Psoas muscle (tissue), 8 donors: Measurements from ENCODE around the gene F7. TPM values are rescaled to one million over a fixed set of nuclear protein-coding genes. Genes with fewer than 3 reads are reported as not detected.
"Not testable (repeated sequence)": the region's sequence is repeated elsewhere in the genome, so short reads cannot be mapped to it uniquely, and the experiment has no call there.

ENCODE experiments used
- ATAC-seq, 4 donors: fragments of 200-7000 bp; cut with Tn5 transposase; one replicate each; pipeline ENCODE4 v1.9.1; 2020; ENCODE audit warnings: moderate library complexity in 3 of 4, mild to moderate bottlenecking in 2 of 4
- DNase-seq, 2 donors: peaks; one replicate each; pipeline ENCODE4 v3.0.0-alpha.2; 2020
- H3K27ac ChIP-seq: fragments of 200-600 bp; one replicate; pipeline ENCODE4 v1.8.0; 2022
- H3K27me3 ChIP-seq, 3 donors: fragments of 200-600 bp in 1 of 3; one replicate each; pipeline versions ENCODE4 v1.6.1 to v1.8.0; 2013 to 2022; ENCODE audit warnings: low read length in 2 of 3, mild to moderate bottlenecking in 2 of 3, moderate library complexity in 1 of 3; ENCODE audit not compliant: insufficient read depth in 3 of 3
- H3K36me3 ChIP-seq, 2 donors: fragments of 200-600 bp in 1 of 2; one replicate each; pipeline versions ENCODE4 v1.6.1 to v1.8.0; 2013 to 2022; ENCODE audit warnings: low read depth in 1 of 2, mild to moderate bottlenecking in 1 of 2, moderate library complexity in 1 of 2; ENCODE audit not compliant: insufficient read depth in 1 of 2
- H3K4me1 ChIP-seq: fragments of 200-600 bp; one replicate; pipeline ENCODE4 v1.8.0; 2022
- H3K4me3 ChIP-seq: fragments of 200-600 bp; one replicate; pipeline ENCODE4 v1.8.0; 2022; ENCODE audit warnings: mild to moderate bottlenecking
- H3K9me3 ChIP-seq: fragments of 200-600 bp; one replicate; pipeline ENCODE4 v1.8.0; 2022
- WGBS, 3 donors: extraction: QIAGEN DNeasy Blood & Tissue Kit; methylation state at CpG; one replicate each; pipeline versions ENCODE4 v1.1.6 to v1.1.7; 2013; 5-methylcytosine and 5-hydroxymethylcytosine counted together
- intact Hi-C, 2 donors: fragments of 100-400 bp; cut with DNase I; formaldehyde crosslinking; loops; one replicate each; pipeline versions ENCODE4 v1.11.0 to v1.14.2; 2022
- polyA plus RNA-seq, 3 donors: library from polyadenylated mRNA; stranded (reverse); fragments of 200-250 nt; gene quantifications; one replicate each; pipeline ENCODE4 v1.2.3, GENCODE V29; 2013
- total RNA-seq, 4 donors: library from RNA; stranded (reverse); fragmentation: NEBNext Ultra II Directional in 2 of 4; extraction: Animal tissue kit (Norgen Biotek cat#: 25700) in 2 of 4; gene quantifications; one replicate each; pipeline versions ENCODE4 v1.2.1 to v1.2.4, GENCODE V29; 2021 to 2023
- TF ChIP-seq, protein P1 (sequence below): fragments of 200-600 bp; IDR thresholded peaks from one replicate; pipeline ENCODE4 v1.8.0; 2022; ENCODE audit warnings: antibody characterized with exemption
- donor health status: healthy with polysubstance abuse.
- donor health status: DM: no; HTN: no; CAD: no; lungs with moderate emphysema.
- donor health status: Bipolar disorder and iron deficiency.
- donor health status: healthy.
- donor health status: DM: yes; HTN: yes; CAD: no.
- donor health status: DM: no; HTN: no; CAD: no.
- donor health status: DM: no; HTN: no; CAD: no.
- donor health status: DM: yes; HTN: yes; CAD: no.

The F7 gene
- total and polyA plus RNA-seq, 7 donors = 0.08 to 0.20 (median 0.10) TPM; not detected in 4

DNA sequence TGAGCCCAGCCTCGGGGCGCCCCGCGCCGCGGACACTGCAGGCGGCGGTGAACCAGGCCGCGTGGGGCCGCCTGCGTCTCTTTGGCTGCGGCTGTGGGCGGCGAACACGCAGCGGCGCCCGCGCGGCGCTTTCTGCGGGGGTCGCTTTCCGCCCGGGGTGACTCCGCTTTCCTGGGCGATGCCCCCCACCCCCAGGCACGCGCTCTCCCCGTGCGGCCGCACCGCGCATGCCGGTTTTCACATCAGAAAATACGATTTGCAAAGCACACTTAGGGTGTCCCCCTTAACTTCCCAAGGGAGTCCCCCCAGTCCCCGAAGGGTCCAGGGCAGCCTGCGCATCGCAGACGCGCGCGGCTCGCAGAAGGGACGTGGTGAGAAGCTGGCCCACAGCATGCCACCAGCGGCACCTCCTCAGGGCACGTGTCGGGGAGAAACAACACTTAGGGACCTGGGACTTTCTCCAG is 5.3 kb downstream of the F7 start:
- peak overlapping the region; percentile 58 for H3K4me3 ChIP-seq
- no peaks in the 10 kb centered on the region for H3K4me1 ChIP-seq
- no peaks in the 10 kb centered on the region for H3K9me3 ChIP-seq
- ATAC-seq (no peak), DNase-seq (peak in 1 of 2 donors; percentile 52)
- no peak overlapping the region for H3K27ac ChIP-seq
- H3K27me3 ChIP-seq = peaks cover 0 to 49% (median 26%) of the 10 kb centered on the region in 3 donors
- no peaks in the 10 kb centered on the region for H3K36me3 ChIP-seq
- 16 to 38% (median 27%) methylated on average over 19 to 49 of the region's 49 CpGs for whole genome bisulfite sequencing, 3 donors
- intact Hi-C loops = no loop called here
- TF ChIP-seq, protein P1, sequence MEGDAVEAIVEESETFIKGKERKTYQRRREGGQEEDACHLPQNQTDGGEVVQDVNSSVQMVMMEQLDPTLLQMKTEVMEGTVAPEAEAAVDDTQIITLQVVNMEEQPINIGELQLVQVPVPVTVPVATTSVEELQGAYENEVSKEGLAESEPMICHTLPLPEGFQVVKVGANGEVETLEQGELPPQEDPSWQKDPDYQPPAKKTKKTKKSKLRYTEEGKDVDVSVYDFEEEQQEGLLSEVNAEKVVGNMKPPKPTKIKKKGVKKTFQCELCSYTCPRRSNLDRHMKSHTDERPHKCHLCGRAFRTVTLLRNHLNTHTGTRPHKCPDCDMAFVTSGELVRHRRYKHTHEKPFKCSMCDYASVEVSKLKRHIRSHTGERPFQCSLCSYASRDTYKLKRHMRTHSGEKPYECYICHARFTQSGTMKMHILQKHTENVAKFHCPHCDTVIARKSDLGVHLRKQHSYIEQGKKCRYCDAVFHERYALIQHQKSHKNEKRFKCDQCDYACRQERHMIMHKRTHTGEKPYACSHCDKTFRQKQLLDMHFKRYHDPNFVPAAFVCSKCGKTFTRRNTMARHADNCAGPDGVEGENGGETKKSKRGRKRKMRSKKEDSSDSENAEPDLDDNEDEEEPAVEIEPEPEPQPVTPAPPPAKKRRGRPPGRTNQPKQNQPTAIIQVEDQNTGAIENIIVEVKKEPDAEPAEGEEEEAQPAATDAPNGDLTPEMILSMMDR = no peak

DNA sequence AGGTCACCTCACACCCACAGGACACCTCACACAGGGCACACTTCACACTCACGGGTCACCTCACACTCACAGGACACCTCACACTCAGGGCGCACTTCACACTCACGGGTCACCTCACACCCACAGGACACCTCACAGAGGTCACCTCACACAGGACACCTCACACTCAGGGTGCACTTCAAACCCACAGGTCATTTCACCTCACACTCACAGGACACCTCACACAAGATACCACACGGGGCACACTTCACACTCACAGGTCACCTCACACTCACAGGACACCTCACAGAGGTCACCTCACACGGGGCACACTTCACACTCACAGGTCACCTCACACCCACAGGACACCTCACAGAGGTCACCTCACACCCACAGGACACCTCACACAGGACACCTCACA is 6.2 kb downstream of the F7 start:
- H3K4me3 ChIP-seq, DNase-seq, ATAC-seq, H3K9me3 ChIP-seq, intact Hi-C loops, H3K4me1 ChIP-seq, H3K36me3 ChIP-seq, H3K27ac ChIP-seq: not testable (repeated sequence)
- 86 to 91% (median 88%) methylated on average over 5 of the region's 5 CpGs for WGBS, 3 donors
- peaks cover 0 to 53% (median 24%) of the 10 kb centered on the region in 3 donors for H3K27me3 ChIP-seq

DNA sequence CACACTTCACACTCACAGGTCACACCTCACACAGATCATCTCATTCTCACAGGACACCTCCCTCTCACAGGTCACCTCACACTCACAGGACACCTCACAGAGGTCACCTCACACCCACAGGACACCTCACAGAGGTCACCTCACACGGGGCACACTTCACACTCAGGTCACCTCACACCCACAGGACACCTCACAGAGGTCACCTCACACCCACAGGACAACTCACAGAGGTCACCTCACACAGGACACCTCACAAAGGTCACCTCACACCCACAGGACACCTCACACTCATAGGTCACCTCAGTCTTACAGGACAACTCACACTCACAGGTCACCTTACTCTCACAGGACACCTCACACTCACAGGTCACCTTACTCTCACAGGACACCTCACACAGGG is 6.9 kb downstream of the F7 start:
- peaks cover 0 to 56% (median 24%) of the 10 kb centered on the region in 3 donors for H3K27me3 ChIP-seq
- H3K9me3 ChIP-seq, H3K4me3 ChIP-seq, H3K36me3 ChIP-seq, H3K4me1 ChIP-seq, ATAC-seq, DNase-seq, intact Hi-C loops, H3K27ac ChIP-seq: not testable (repeated sequence)
- 67 to 85% (median 69%) methylated on average over 1 of the region's 1 CpG for WGBS, 3 donors

DNA sequence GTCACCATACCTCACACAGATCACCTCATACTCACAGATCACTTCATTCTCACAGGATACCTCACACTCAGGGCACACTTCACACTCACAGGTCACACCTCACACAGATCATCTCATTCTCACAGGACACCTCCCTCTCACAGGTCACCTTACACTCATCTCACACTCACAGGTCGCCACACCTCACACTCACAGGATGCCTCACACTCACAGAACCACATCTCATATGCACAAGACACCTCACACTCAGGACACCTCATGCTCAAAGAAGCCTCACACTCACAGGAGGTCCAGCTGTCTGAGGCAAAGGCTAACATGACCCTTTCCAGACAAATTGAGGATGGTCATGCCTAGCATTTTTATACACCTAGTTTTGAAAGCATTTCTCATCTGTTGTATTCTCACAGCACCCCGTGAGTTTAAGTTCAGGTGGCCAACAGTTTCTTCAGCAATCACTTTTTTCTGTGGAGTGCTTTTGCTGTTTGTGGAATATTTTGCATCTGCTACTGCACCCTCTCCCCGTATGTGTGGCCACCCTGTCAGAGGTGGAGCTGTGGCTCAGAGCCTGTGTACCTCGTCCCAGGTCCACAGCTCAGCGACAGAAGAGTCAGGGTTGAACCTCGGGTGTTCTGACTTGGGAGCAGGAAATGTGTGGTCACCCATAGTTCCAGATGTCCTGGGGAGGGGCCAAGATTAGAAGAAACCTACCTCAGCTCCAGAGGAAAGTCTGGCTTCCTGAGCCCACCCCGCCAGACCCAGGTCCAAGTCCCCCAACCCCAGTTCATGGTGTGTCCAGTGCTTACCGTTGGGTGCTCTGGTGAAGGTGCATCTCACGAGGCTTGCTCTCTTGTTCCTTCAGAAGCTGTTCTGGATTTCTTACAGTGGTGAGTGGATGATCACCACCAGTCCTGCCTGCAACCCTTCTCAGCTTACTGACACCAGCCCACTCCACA is 7.6 kb downstream of the F7 start:
- Histone ChIP-seq H3K27me3 (peaks cover 0 to 62% (median 24%) of the 10 kb centered on the region in 3 donors), H3K4me3 (no peak overlapping the region), H3K4me1 (no peaks in the 10 kb centered on the region), H3K27ac (no peak overlapping the region), H3K9me3 (no peaks in the 10 kb centered on the region), H3K36me3 (no peaks in the 10 kb centered on the region)
- intact Hi-C loops = no loop called here
- 74 to 76% (median 74%) methylated on average over 9 of the region's 9 CpGs for WGBS, 3 donors
- ATAC-seq (no peak), DNase-seq (no peak)
- TF ChIP-seq, protein P1 = no peak

DNA sequence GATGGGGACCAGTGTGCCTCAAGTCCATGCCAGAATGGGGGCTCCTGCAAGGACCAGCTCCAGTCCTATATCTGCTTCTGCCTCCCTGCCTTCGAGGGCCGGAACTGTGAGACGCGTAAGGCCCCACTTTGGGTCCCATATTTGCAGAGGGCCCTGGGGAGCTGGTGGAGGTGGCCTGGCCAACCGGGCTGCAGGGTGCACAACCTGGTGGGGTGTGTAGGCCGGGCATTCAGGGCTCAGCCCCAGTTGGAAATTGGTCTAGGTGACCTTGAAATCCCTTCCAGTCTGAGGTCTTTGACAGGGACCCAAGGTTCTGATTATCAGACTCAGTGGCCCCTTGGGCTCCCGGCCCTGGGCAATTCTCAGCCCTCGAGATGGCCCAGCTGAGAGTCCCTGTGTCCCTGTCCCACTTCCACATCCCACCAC is 8.3 kb downstream of the F7 start:
- no peak overlapping the region for H3K4me3 ChIP-seq
- no peaks in the 10 kb centered on the region for H3K36me3 ChIP-seq
- no peaks in the 10 kb centered on the region for H3K4me1 ChIP-seq
- 94 to 98% (median 94%) methylated on average over 8 of the region's 8 CpGs for WGBS, 3 donors
- ATAC-seq (no peak), DNase-seq (no peak)
- intact Hi-C loops = no loop called here
- TF ChIP-seq, protein P1 = no peak
- peaks cover 0 to 65% (median 24%) of the 10 kb centered on the region in 3 donors for H3K27me3 ChIP-seq
- no peak overlapping the region for H3K27ac ChIP-seq
- H3K9me3 ChIP-seq = no peaks in the 10 kb centered on the region
